ENCODE results near the gene CA5A. TPM values are rescaled to one million over a fixed set of nuclear protein-coding genes. Genes with fewer than 3 reads are reported as not detected.
A peak's percentile ranks its signal among the peaks of the same experiment; 100 is the strongest.
"Not testable (repeated sequence)": the region's sequence is repeated elsewhere in the genome, so short reads cannot be mapped to it uniquely, and the experiment has no call there.

CA5A gene
- total RNA-seq, 2 donors from 2014 or later, result not detected

GRCh38 chr16:87931504-87931903, 4.8 kb downstream of the CA5A start:
- ATAC-seq, result peak in 1 of 2 donors; percentile 92
- no peak for DNase-seq
- intact Hi-C loops (cut with DNase I), result no loop called here

- ATAC-seq (no peak), DNase-seq (no peak)
- intact Hi-C loops (cut with DNase I), result no loop called here
These were observed 5.9 kb downstream of the CA5A start for GRCh38 chr16:87930456-87930855.

- DNase-seq (no peak), ATAC-seq (no peak)
- intact Hi-C loops (cut with DNase I), result no loop called here
These were observed 6.3 kb downstream of the CA5A start for GRCh38 chr16:87929986-87930385.

GRCh38 chr16:87927195-87927562, 9.2 kb downstream of the CA5A start:
- no peak for DNase-seq
- intact Hi-C loops (cut with DNase I), result no loop called here
- no peak for ATAC-seq

GRCh38 chr16:87926246-87927194, 9.8 kb downstream of the CA5A start:
- DNase-seq (no peak), ATAC-seq (no peak)
- intact Hi-C loops (cut with DNase I), result no loop called here

GRCh38 chr16:87924811-87925670, 11.3 kb downstream of the CA5A start:
- intact Hi-C loops (cut with DNase I), result no loop called here
- no peak for ATAC-seq
- no peak for DNase-seq

- ATAC-seq (no peak), DNase-seq (no peak)
- intact Hi-C loops (cut with DNase I), result no loop called here
These were observed 12.1 kb downstream of the CA5A start for GRCh38 chr16:87924041-87924810.

GRCh38 chr16:87922250-87922871, 14.0 kb downstream of the CA5A start:
- DNase-seq, result no peak
- peak; percentile 32 to 62 for ATAC-seq
- intact Hi-C loops (cut with DNase I), result no loop called here

- no peak for DNase-seq
- intact Hi-C loops (cut with DNase I), result no loop called here
- ATAC-seq, result no peak
These were observed 15.0 kb downstream of the CA5A start for GRCh38 chr16:87921236-87921773.

- intact Hi-C loops (cut with DNase I), result no loop called here
- DNase-seq, result no peak
- no peak for ATAC-seq
These were observed 16.7 kb downstream of the CA5A start for GRCh38 chr16:87919681-87919994.

GRCh38 chr16:87918866-87919680, 17.3 kb downstream of the CA5A start:
- peak; percentile 46 for DNase-seq
- intact Hi-C loops (cut with DNase I), result no loop called here
- peak; percentile 33 to 50 for ATAC-seq

- intact Hi-C loops (cut with DNase I), result no loop called here
- ATAC-seq, result peak; percentile 21 to 64
- peak; percentile 53 for DNase-seq
These were observed 18.0 kb downstream of the CA5A start for GRCh38 chr16:87918338-87918737.

GRCh38 chr16:87917503-87917902, 18.8 kb downstream of the CA5A start:
- no peak for ATAC-seq
- intact Hi-C loops (cut with DNase I), result no loop called here
- DNase-seq, result no peak

- no peak for ATAC-seq
- intact Hi-C loops (cut with DNase I), result no loop called here
- DNase-seq, result no peak
These were observed 21.5 kb downstream of the CA5A start for GRCh38 chr16:87914812-87915211.

GRCh38 chr16:87914021-87914725, 22.2 kb downstream of the CA5A start:
- DNase-seq; intact Hi-C loops (cut with DNase I); ATAC-seq: not testable (repeated sequence)

- DNase-seq; ATAC-seq; intact Hi-C loops (cut with DNase I): not testable (repeated sequence)
These were observed 23.6 kb downstream of the CA5A start for GRCh38 chr16:87912691-87913090.

GRCh38 chr16:87911106-87911763, 25.1 kb downstream of the CA5A start:
- peak; percentile 88 to 89 for ATAC-seq
- intact Hi-C loops (cut with DNase I), result not testable (repeated sequence)

More at GRCh38 chr16:87911106-87911763, 25.1 kb downstream of the CA5A start:
- peak; percentile 85 for DNase-seq
